ENCODE measurements around the gene BAZ1B. TPM values are rescaled to one million over a fixed set of nuclear protein-coding genes. Genes with fewer than 3 reads are reported as not detected.
A peak's percentile ranks its signal among the peaks of the same experiment; 100 is the strongest.
"Not testable (repeated sequence)": the region's sequence is repeated elsewhere in the genome, so short reads cannot be mapped to it uniquely, and the experiment has no call there.

Gene BAZ1B
- total and polyA plus RNA-seq, 2 of the 4 experiments (the other 2 are of a cell fraction) = 20.2 to 45.0 TPM

DNA sequence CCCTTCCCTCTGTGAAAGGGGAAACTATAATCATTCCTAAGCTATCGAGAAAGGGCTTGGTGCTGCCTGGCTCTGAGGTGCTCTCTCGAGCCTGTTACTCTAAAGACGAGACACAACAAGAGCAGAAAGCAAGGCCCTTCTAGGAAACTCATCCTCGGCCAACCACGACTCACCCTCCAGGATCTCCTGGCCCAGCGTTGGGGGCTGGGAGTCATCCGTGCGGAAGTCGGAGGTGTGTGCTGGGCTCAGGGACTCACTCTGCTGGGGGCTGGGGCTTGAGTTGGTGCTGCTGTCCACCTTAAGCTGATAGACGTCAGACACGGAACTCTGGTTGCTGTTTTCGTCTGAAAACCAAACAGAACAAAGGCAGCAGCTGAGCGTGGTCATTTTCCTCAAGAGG lies 17.6 kb upstream of the BAZ1B start:
- H2AK5ac ChIP-seq (ENCODE audit: low read depth, low read length) = no peak overlapping the region
- intact Hi-C loops (cut with micrococcal nuclease) = no loop called here
- peak overlapping the region; percentile 87 for H2AK9ac ChIP-seq (replicated peaks; ENCODE audit: low read depth, low read length, poor library complexity)
- H3K36me3 ChIP-seq (ENCODE audit: control insufficient read depth, insufficient read depth, low read length) = peaks cover 63% of the 10 kb centered on the region
- H3K27me3 ChIP-seq (ENCODE audit: control insufficient read depth, insufficient read depth, low read length) = no peaks in the 10 kb centered on the region
- dilution Hi-C loops (cut with HindIII; ENCODE audit: low sequenced_read_pairs, unreplicated experiment) = no loop called here
- TF ChIP-seq MAFK (IDR thresholded peaks at IDR 0.05; ENCODE audit: low read depth, low read length) (no peak), MXI1 (IDR thresholded peaks at IDR 0.05; ENCODE audit: borderline replicate concordance, low read depth, low read length) (no peak), CTCF (conservative IDR thresholded peaks at IDR 0.05; ENCODE audit: low read depth, low read length) (no peak), CHD1 (IDR thresholded peaks at IDR 0.05; ENCODE audit: low read depth, low read length) (no peak)
- no peak overlapping the region for H2AFZ ChIP-seq (replicated peaks; ENCODE audit: low read length, poor library complexity)
- no peak overlapping the region for H4K5ac ChIP-seq (ENCODE audit: low read depth, low read length)
- BruUV-seq (replicated peaks) = no TSS peak
- DNase-seq (no peak), ATAC-seq (ENCODE audit: low read depth) (no peak)
- no peak overlapping the region for H3K4me2 ChIP-seq (ENCODE audit: low read depth, low read length)
- no peak overlapping the region for H3K27ac ChIP-seq (ENCODE audit: insufficient read depth, low read length)
- H4K8ac ChIP-seq (ENCODE audit: low read depth in 2 of 2, low read length in 2 of 2) = no peak overlapping the region
- no peak overlapping the region for H4K91ac ChIP-seq (ENCODE audit: insufficient read depth, low read depth, low read length)
- POLR2A ChIA-PET (ENCODE audit: unreplicated experiment) = no interaction called here
- CTCF ChIA-PET = no interaction called here
- H3K23ac ChIP-seq (ENCODE audit: low read depth, low read length) = no peak overlapping the region
- H3K9me3 ChIP-seq (ENCODE audit: control insufficient read depth, insufficient read depth, low read length) = no peaks in the 10 kb centered on the region
- no peak overlapping the region for H3K9ac ChIP-seq (ENCODE audit: low read depth, low read length)
- WGBS, 2 experiments (ENCODE audit: extremely low coverage in 2 of 2, insufficient read length in 1 of 2) = 87% methylated on average over 4 of the region's 13 CpGs; no CpG with 5 or more reads in 1 of the 2 experiments
- no peak overlapping the region for H2BK20ac ChIP-seq (ENCODE audit: low read depth, low read length)
- in situ Hi-C loops (cut with MboI; ENCODE audit: low sequenced_read_pairs) = no loop called here
- H3K4ac ChIP-seq (ENCODE audit: low read depth, low read length) = no peak overlapping the region
- H2BK5ac ChIP-seq (ENCODE audit: low read depth, low read length, poor library complexity, severe bottlenecking) = no peak overlapping the region
- H4K20me1 ChIP-seq (ENCODE audit: insufficient read depth, low read length) = peaks cover 7% of the 10 kb centered on the region
- H2BK120ac ChIP-seq (ENCODE audit: low read depth, low read length) = no peak overlapping the region
- H3K4me1 ChIP-seq (ENCODE audit: control insufficient read depth, insufficient read depth, low read length) = no peaks in the 10 kb centered on the region
- H3K18ac ChIP-seq (ENCODE audit: low read depth, low read length) = no peak overlapping the region
- H2BK15ac ChIP-seq (ENCODE audit: low read depth, low read length) = no peak overlapping the region
- H3K9me1 ChIP-seq (ENCODE audit: insufficient read depth, low read length) = peaks cover 4% of the 10 kb centered on the region; the same call in 1 of the 2 replicates
- H3K56ac ChIP-seq (ENCODE audit: extremely low read depth, insufficient read depth, low read length) = no peak overlapping the region
- H3K14ac ChIP-seq (replicated peaks; ENCODE audit: low read depth, low read length) = no peak overlapping the region
- H3K4me3 ChIP-seq (ENCODE audit: insufficient read depth, low read depth, low read length) = no peak overlapping the region
- H3K79me1 ChIP-seq (ENCODE audit: low read depth in 1 of 2, low read length in 2 of 2) = peaks cover 34 to 64% of the 10 kb centered on the region in 2 experiments

- H2BK120ac ChIP-seq (ENCODE audit: low read depth, low read length); ATAC-seq (ENCODE audit: low read depth); H2BK15ac ChIP-seq (ENCODE audit: low read depth, low read length); H4K91ac ChIP-seq (ENCODE audit: insufficient read depth, low read depth, low read length); H2AK9ac ChIP-seq (replicated peaks; ENCODE audit: low read depth, low read length, poor library complexity); in situ Hi-C loops (cut with MboI; ENCODE audit: low sequenced_read_pairs); BruUV-seq (replicated peaks); dilution Hi-C loops (cut with HindIII; ENCODE audit: low sequenced_read_pairs, unreplicated experiment); H3K4me1 ChIP-seq (ENCODE audit: control insufficient read depth, insufficient read depth, low read length); H2BK20ac ChIP-seq (ENCODE audit: low read depth, low read length); H3K9me1 ChIP-seq (ENCODE audit: insufficient read depth, low read length); H2AK5ac ChIP-seq (ENCODE audit: low read depth, low read length); POLR2A ChIA-PET (ENCODE audit: unreplicated experiment); H3K4me2 ChIP-seq (ENCODE audit: low read depth, low read length); H4K5ac ChIP-seq (ENCODE audit: low read depth, low read length); DNase-seq; H3K9me3 ChIP-seq (ENCODE audit: control insufficient read depth, insufficient read depth, low read length); H3K27me3 ChIP-seq (ENCODE audit: control insufficient read depth, insufficient read depth, low read length); H4K20me1 ChIP-seq (ENCODE audit: insufficient read depth, low read length); H3K9ac ChIP-seq (ENCODE audit: low read depth, low read length); H2BK5ac ChIP-seq (ENCODE audit: low read depth, low read length, poor library complexity, severe bottlenecking); H3K27ac ChIP-seq (ENCODE audit: insufficient read depth, low read length); intact Hi-C loops (cut with micrococcal nuclease); H3K4me3 ChIP-seq (ENCODE audit: insufficient read depth, low read depth, low read length); H3K18ac ChIP-seq (ENCODE audit: low read depth, low read length); H3K14ac ChIP-seq (replicated peaks; ENCODE audit: low read depth, low read length); H3K23ac ChIP-seq (ENCODE audit: low read depth, low read length); H2AFZ ChIP-seq (replicated peaks; ENCODE audit: low read length, poor library complexity); H3K4ac ChIP-seq (ENCODE audit: low read depth, low read length); CTCF ChIA-PET; H3K56ac ChIP-seq (ENCODE audit: extremely low read depth, insufficient read depth, low read length); H4K8ac ChIP-seq (ENCODE audit: low read depth in 2 of 2, low read length in 2 of 2): not testable (repeated sequence)
- Histone ChIP-seq H3K79me1 (ENCODE audit: low read depth in 1 of 2, low read length in 2 of 2) (peaks cover 23 to 53% of the 10 kb centered on the region in 2 experiments), H3K36me3 (ENCODE audit: control insufficient read depth, insufficient read depth, low read length) (peaks cover 62% of the 10 kb centered on the region)
- no CpG with 5 or more reads among the region's 2 CpGs for WGBS, 2 experiments (ENCODE audit: extremely low coverage in 2 of 2, insufficient read length in 1 of 2)
These were observed 16.4 kb upstream of the BAZ1B start for GRCh38 chr7:73538510-73538909.
